K562 (cell line): ENCODE data around the gene RRAS. TPM values are rescaled to one million over a fixed set of nuclear protein-coding genes. Genes with fewer than 3 reads are reported as not detected.

ENCODE experiments used
- ATAC-seq: fragments of 200-7000 bp; cut with Tn5 transposase; 3 replicates; pipeline ENCODE4 v1.9.1; 2020; ENCODE audit warnings: moderate library complexity
- BruUV-seq: library from RNA; stranded (reverse); fragments of 400-500 nt; replicated peaks from 2 replicates; lab custom pipeline; 2021; lab: Mats Ljungman, UMichigan
- CTCF ChIA-PET: fragments of 300-600 bp; formaldehyde crosslinking; extraction: SDS; loops from one replicate; lab custom pipeline; 2021; ENCODE audit warnings: low intra/inter-chr PET ratio; lab: Yijun Ruan, JAX
- POLR2A ChIA-PET: fragments of 300-600, 350-650 bp; sonication (Branson Sonifier 250); formaldehyde crosslinking; extraction: SDS; loops from one replicate; lab custom pipeline; 2021; ENCODE audit warnings: antibody characterized with exemption, inconsistent platforms; lab: Yijun Ruan, JAX
- DNase-seq, 4 experiments: peaks; one replicate each; pipeline versions ENCODE4 v3.0.0 to v3.0.0-alpha.2; 2011 to 2018; ENCODE audit warnings: low spot score in 3 of 4, mixed read lengths in 3 of 4; ENCODE audit errors: extremely low read depth in 1 of 4
- FAIRE-seq: peaks from 2 replicates; lab custom pipeline; 2011; peaks lifted over from hg19 to GRCh38; lab: Jason Lieb, UNC
- H2AFZ ChIP-seq: 2 replicates; pipeline ENCODE4 v1.6.0; 2011; ENCODE audit warnings: low read depth, low read length, control low read depth, inconsistent platforms
- H3K27ac ChIP-seq: fragments of 200-600 bp; 3 replicates; pipeline ENCODE4 v1.8.0; 2011; ENCODE audit warnings: low read depth, mild to moderate bottlenecking, control low read depth, inconsistent platforms, low read length, moderate library complexity, mixed read lengths; ENCODE audit errors: extremely low read depth
- H3K27me3 ChIP-seq, 2 experiments: fragments of 300-600 bp in 1 of 2; 2 replicates in 1 of 2; 3 replicates in 1 of 2; pipeline versions ENCODE4 v1.6.0 to v1.8.0; 2011; ENCODE audit warnings: inconsistent platforms in 2 of 2, low read length in 2 of 2, mild to moderate bottlenecking in 1 of 2, mixed read lengths in 1 of 2, moderate library complexity in 1 of 2; ENCODE audit not compliant: control insufficient read depth in 2 of 2, insufficient read depth in 2 of 2
- H3K36me3 ChIP-seq: fragments of 300-600 bp; 3 replicates; pipeline ENCODE4 v1.8.0; 2011; ENCODE audit warnings: mild to moderate bottlenecking, low read length, inconsistent platforms; ENCODE audit not compliant: control insufficient read depth, insufficient read depth
- H3K4me1 ChIP-seq, 2 experiments: fragments of 200-600 bp in 1 of 2; replicated peaks in 1 of 2; 2 replicates in 1 of 2; 3 replicates in 1 of 2; pipeline versions ENCODE4 v1.5.1 to v1.8.0; 2011; ENCODE audit warnings: inconsistent platforms in 2 of 2, low read length in 2 of 2, mild to moderate bottlenecking in 1 of 2, mixed read lengths in 1 of 2, moderate library complexity in 1 of 2; ENCODE audit not compliant: control insufficient read depth in 2 of 2, insufficient read depth in 2 of 2
- H3K4me2 ChIP-seq: 2 replicates; pipeline ENCODE4 v1.6.1; 2011; ENCODE audit warnings: low read length, control low read depth, inconsistent platforms, mixed read lengths; ENCODE audit not compliant: insufficient read depth
- H3K4me3 ChIP-seq: fragments of 200-600 bp; sonication (generic), shearing (Covaris generic); 2 replicates; pipeline ENCODE4 v1.5.1; 2016; ENCODE audit warnings: control low read depth, inconsistent platforms
- H3K79me2 ChIP-seq: fragments of 200-600 bp; 3 replicates; pipeline ENCODE4 v1.8.0; 2011; ENCODE audit warnings: low read length, inconsistent platforms; ENCODE audit not compliant: control insufficient read depth, insufficient read depth
- H3K9ac ChIP-seq, 2 experiments: 2 replicates each; pipeline versions ENCODE4 v1.6.0 to v1.6.1; 2011; ENCODE audit warnings: low read depth in 2 of 2, low read length in 2 of 2, control low read depth in 1 of 2, inconsistent platforms in 1 of 2, mild to moderate bottlenecking in 1 of 2, mixed read lengths in 1 of 2; ENCODE audit not compliant: insufficient read depth in 1 of 2
- H3K9me1 ChIP-seq: one replicate; pipeline ENCODE4 v1.6.0; 2011; ENCODE audit warnings: inconsistent platforms, mild to moderate bottlenecking, low read length, moderate library complexity; ENCODE audit not compliant: control insufficient read depth, insufficient read depth
- H3K9me3 ChIP-seq: replicated peaks from 2 replicates; pipeline ENCODE4 v1.5.1; 2011; ENCODE audit warnings: low read depth, low read length, inconsistent platforms; ENCODE audit not compliant: control insufficient read depth, insufficient read depth
- H4K20me1 ChIP-seq: replicated peaks from 2 replicates; pipeline ENCODE4 v1.6.1; 2011; ENCODE audit warnings: low read length, inconsistent platforms, mixed read lengths; ENCODE audit not compliant: control insufficient read depth, insufficient read depth
- FOS ChIP-seq: IDR thresholded peaks from 3 replicates; pipeline ENCODE4 v1.6.1; 2011; ENCODE audit not compliant: insufficient read length; ENCODE audit errors: extremely low read depth
- MAFK ChIP-seq: IDR thresholded peaks from 2 replicates; pipeline ENCODE4 v1.6.1; 2011; ENCODE audit warnings: low read length, improper control_type of control experiment
- POLR2G ChIP-seq: fragments of 200-400 bp; formaldehyde crosslinking; IDR thresholded peaks from 2 replicates; pipeline ENCODE4 v1.6.1; 2017; ENCODE audit warnings: low read depth, mild to moderate bottlenecking, antibody characterized with exemption, low read length, moderate library complexity
- WGBS: fragments of 100-300 bp; shearing (Covaris generic); methylation state at CpG from one replicate; pipeline ENCODE4 v1.1.6; 2016; ENCODE audit warnings: low coverage, mixed read lengths; ENCODE audit not compliant: insufficient coverage; ENCODE audit errors: missing lambda C conversion rate; 5-methylcytosine and 5-hydroxymethylcytosine counted together
- in situ Hi-C: fragments of 300-500 bp; cut with MboI; formaldehyde crosslinking; loops from 4 replicates; pipeline ENCODE4 v1.15.0; 2018; ENCODE audit warnings: inconsistent platforms, mixed read lengths
- intact Hi-C: fragments of 100-400 bp; cut with micrococcal nuclease; formaldehyde crosslinking; loops from 2 replicates; pipeline ENCODE4 v1.14.2; 2022
- polyA plus RNA-seq, 8 experiments: library from polyadenylated mRNA; depleted of rRNA in 4 of 8; stranded (reverse) in 5 of 8; unstranded in 3 of 8; fragments of >200 nt; fragmentation: Nextera tagmentation in 2 of 8; fragmentation: Illumina TruSeq in 1 of 8; extraction: Ambion mirVana in 2 of 8; extraction: Trizol in 1 of 8; gene quantifications; 2 replicates each; pipeline versions ENCODE4 v1.2.1 to v1.2.3, GENCODE V29; 2011 to 2014; ENCODE audit warnings: inconsistent platforms in 1 of 8, missing spikeins in 1 of 8
- total RNA-seq, 7 experiments: library from RNA; depleted of rRNA in 6 of 7; stranded (reverse); fragments of >200 nt in 6 of 7; fragmentation: Illumina TruSeq in 2 of 7; extraction: Trizol in 2 of 7; gene quantifications; 2 replicates each; pipeline versions ENCODE4 v1.2.1 to v1.2.3, GENCODE V29; 2011 to 2021; ENCODE audit warnings: low replicate concordance in 1 of 7

The RRAS gene
- total and polyA plus RNA-seq, 9 of the 15 experiments (the other 6 are each of a cell fraction or from before 2014, with no cell fraction given) = 0.70 to 17.3 (median 8.2) TPM

- Histone ChIP-seq H3K9ac (no peak overlapping the region), H3K4me2 (no peak overlapping the region), H3K27me3 (no peaks in the 10 kb centered on the region), H3K36me3 (peaks cover 84% of the 10 kb centered on the region), H2AFZ (no peak overlapping the region), H3K4me1 (peaks cover 0 to 16% of the 10 kb centered on the region in 2 experiments; a peak in 2 of 5 replicates), H3K9me1 (no peaks in the 10 kb centered on the region), H3K27ac (no peak overlapping the region), H4K20me1 (0 out of 2 replicates have a peak, but pooled peaks cover 5% of the 10 kb centered on the region), H3K79me2 (peaks cover 7% of the 10 kb centered on the region; the same call in 2 of the 3 replicates), H3K4me3 (no peak overlapping the region), H3K9me3 (no peaks in the 10 kb centered on the region)
- intact Hi-C loops (no loop called here), in situ Hi-C loops (no loop called here)
- POLR2A ChIA-PET = interaction anchor here (0.7 kb wide), 1 partner anchor 40 kb away, joined by 3 read pairs; no protein-coding TSS in a partner anchor
- ATAC-seq (no peak), DNase-seq (peak in 1 of 4 experiments; percentile 8), FAIRE-seq (no peak)
- WGBS = 93% methylated on average over 16 of the region's 38 CpGs
- BruUV-seq = no TSS peak
- TF ChIP-seq MAFK (no peak), FOS (no peak), POLR2G (peak; percentile 51; the same call in 1 of the 2 replicates)
- CTCF ChIA-PET = no interaction called here
These were observed 38.4 kb downstream of the RRAS start for GRCh38 chr19:49601482-49602038.
